PFSK-1 (cell line): ENCODE data around the gene CTH.

Experiments used
- FOXP2 ChIP-seq: optimal IDR thresholded peaks from 2 replicates; pipeline ENCODE3; 2011; ENCODE audit warnings: borderline replicate concordance, control low read depth, inconsistent platforms; ENCODE audit not compliant: insufficient read depth; ENCODE audit errors: extremely low read length, extremely low read depth
- POLR2AphosphoS5 ChIP-seq: IDR thresholded peaks from 2 replicates; pipeline ENCODE4 v1.6.1; 2012; ENCODE audit warnings: low read depth, mild to moderate bottlenecking, control low read depth, low read length, moderate library complexity
- SIN3A ChIP-seq: IDR thresholded peaks from 2 replicates; pipeline ENCODE4 v1.6.1; 2012; ENCODE audit warnings: mild to moderate bottlenecking, low read length, moderate library complexity, borderline replicate concordance; ENCODE audit not compliant: insufficient read depth
- TAF1 ChIP-seq: IDR thresholded peaks from 2 replicates; pipeline ENCODE4 v1.6.1; 2012; ENCODE audit warnings: low read length, control low read depth, borderline replicate concordance; ENCODE audit not compliant: insufficient read depth
- TF ChIP-seq, protein P1 (sequence below), 2 experiments: IDR thresholded peaks; 2 replicates each; pipeline versions ENCODE4 v1.6.1 to v1.8.0; 2011 to 2012; ENCODE audit warnings: low read depth in 2 of 2, low read length in 2 of 2, control low read depth in 1 of 2, inconsistent platforms in 1 of 2, mild to moderate bottlenecking in 1 of 2, moderate library complexity in 1 of 2; ENCODE audit not compliant: insufficient read depth in 1 of 2

The CTH gene

DNA sequence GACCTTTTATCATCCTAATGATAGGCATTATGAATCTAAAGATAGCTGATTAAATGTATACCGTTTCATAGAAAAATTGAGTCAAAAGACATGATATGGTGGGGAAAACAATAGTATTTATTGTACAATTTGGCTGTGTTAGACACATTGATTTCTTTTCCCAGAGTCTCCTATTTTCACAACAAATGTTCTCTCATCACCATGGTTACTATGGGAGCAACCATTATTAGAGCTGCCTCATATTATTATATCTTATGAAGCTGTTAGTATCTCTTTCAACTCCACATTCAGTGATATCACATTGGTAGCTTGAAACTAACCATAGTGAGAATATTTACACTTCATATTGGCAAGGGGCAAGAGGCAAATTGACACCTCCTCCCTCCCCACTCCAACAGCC is 10.7 kb upstream of the CTH start:
- TF ChIP-seq FOXP2 = no peak
- TF ChIP-seq TAF1 = no peak
- no peak for TF ChIP-seq POLR2AphosphoS5
- TF ChIP-seq, protein P1, sequence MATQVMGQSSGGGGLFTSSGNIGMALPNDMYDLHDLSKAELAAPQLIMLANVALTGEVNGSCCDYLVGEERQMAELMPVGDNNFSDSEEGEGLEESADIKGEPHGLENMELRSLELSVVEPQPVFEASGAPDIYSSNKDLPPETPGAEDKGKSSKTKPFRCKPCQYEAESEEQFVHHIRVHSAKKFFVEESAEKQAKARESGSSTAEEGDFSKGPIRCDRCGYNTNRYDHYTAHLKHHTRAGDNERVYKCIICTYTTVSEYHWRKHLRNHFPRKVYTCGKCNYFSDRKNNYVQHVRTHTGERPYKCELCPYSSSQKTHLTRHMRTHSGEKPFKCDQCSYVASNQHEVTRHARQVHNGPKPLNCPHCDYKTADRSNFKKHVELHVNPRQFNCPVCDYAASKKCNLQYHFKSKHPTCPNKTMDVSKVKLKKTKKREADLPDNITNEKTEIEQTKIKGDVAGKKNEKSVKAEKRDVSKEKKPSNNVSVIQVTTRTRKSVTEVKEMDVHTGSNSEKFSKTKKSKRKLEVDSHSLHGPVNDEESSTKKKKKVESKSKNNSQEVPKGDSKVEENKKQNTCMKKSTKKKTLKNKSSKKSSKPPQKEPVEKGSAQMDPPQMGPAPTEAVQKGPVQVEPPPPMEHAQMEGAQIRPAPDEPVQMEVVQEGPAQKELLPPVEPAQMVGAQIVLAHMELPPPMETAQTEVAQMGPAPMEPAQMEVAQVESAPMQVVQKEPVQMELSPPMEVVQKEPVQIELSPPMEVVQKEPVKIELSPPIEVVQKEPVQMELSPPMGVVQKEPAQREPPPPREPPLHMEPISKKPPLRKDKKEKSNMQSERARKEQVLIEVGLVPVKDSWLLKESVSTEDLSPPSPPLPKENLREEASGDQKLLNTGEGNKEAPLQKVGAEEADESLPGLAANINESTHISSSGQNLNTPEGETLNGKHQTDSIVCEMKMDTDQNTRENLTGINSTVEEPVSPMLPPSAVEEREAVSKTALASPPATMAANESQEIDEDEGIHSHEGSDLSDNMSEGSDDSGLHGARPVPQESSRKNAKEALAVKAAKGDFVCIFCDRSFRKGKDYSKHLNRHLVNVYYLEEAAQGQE (IDR thresholded peaks at IDR 0.05; ENCODE audit: insufficient read depth in 1 of 2, low read depth in 2 of 2, low read length in 2 of 2) = no peak
- no peak for TF ChIP-seq SIN3A

DNA sequence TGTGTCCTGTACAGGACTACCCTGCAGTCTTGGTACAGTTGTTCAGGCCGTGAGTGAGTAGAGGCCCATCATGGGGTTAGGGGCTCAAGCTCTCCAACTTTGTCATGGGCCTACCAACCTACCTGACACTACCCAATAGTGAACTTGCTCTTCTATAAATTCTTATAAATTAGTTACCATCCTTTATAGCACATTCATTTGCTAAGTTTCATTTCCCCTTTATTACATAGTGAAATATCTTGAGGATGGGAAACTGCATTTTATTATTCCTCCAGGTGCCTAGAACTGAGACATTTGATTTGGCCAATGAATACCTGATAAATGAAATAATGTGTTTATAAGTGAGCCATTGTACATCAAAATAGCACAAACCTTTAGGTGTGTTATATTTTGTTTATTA is 9.1 kb upstream of the CTH start:
- TF ChIP-seq, protein P1 (IDR thresholded peaks at IDR 0.05; ENCODE audit: insufficient read depth in 1 of 2, low read depth in 2 of 2, low read length in 2 of 2) = no peak
- TF ChIP-seq FOXP2 (no peak), SIN3A (no peak), TAF1 (no peak), POLR2AphosphoS5 (no peak)

DNA sequence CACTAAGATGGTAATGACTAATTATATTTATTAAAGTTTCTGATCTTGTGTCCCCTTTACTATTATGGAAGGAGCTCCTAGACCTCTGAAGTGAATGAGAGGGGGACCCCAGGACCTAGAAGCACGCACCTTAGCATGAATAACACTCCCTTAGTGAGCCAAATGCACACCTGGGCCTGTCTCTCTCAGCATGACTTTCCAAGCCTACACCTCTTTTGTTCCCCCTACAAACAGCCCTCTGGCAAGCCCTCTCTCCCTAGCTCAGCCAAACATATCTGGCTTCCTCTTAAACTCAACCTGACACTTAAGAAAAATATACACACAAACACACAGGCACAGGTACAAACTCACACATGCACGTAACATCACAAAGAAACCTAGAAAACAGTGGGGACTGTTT is 7.3 kb upstream of the CTH start:
- TF ChIP-seq SIN3A (no peak), TAF1 (no peak), FOXP2 (no peak), POLR2AphosphoS5 (no peak)
- TF ChIP-seq, protein P1 (IDR thresholded peaks at IDR 0.05; ENCODE audit: insufficient read depth in 1 of 2, low read depth in 2 of 2, low read length in 2 of 2) = no peak

DNA sequence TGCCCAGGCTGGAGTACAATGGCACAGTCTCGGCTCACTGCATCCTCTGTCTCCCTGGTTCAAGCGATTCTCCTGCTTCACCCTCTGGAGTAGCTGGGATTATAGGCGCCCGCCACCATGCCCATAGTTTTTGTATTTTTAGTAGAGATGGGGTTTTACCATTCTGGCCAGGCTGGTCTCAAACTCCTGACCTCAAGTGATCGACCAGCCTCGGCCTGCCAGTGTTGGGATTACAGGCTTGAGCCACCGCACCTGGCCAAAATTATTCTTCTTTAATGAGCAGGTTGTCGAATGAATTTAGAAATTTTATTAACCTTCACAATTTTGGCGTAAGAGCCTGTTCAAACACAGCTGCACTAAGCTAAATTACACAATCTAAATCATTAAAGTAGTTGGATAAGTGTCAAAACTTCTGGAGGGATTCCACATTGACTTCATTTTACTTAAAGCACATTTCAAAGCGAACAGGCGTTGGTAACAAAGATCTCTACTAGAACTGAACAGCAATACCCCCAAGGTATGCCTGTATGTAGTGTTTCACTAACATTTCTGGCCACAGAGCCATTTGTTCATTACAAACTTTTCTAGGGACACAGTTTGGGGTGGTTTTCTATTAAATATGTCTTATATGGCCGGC is 5.2 kb upstream of the CTH start:
- no peak for TF ChIP-seq TAF1
- no peak for TF ChIP-seq POLR2AphosphoS5
- TF ChIP-seq, protein P1 (IDR thresholded peaks at IDR 0.05; ENCODE audit: insufficient read depth in 1 of 2, low read depth in 2 of 2, low read length in 2 of 2) = no peak
- TF ChIP-seq FOXP2 = no peak
- TF ChIP-seq SIN3A = no peak

DNA sequence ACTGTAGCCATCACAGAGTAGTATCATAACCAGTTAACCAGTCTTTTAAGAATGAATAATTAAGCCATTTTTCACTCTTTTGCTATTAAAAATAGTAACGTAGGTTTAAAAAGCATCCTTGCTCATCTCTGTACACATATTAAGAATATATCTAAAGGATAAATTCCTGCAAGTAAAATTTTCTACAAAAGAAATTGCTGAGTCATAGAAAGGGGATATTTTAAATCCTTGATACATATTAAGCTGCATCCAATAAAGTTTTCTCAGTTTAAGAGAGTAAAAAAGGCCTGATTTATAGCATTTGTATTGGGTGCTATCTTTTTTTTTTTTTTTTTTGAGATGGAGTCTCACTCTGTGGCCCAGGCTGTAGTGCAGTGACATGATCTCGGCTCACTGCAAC is 1.9 kb upstream of the CTH start:
- no peak for TF ChIP-seq SIN3A
- TF ChIP-seq POLR2AphosphoS5 = no peak
- TF ChIP-seq TAF1 = no peak
- TF ChIP-seq FOXP2 = no peak
- TF ChIP-seq, protein P1 (IDR thresholded peaks at IDR 0.05; ENCODE audit: insufficient read depth in 1 of 2, low read depth in 2 of 2, low read length in 2 of 2) = no peak
